ENCODE measurements around the gene MAPKAPK3.
A peak's percentile ranks its signal among the peaks of the same experiment; 100 is the strongest.

Gene MAPKAPK3

DNA sequence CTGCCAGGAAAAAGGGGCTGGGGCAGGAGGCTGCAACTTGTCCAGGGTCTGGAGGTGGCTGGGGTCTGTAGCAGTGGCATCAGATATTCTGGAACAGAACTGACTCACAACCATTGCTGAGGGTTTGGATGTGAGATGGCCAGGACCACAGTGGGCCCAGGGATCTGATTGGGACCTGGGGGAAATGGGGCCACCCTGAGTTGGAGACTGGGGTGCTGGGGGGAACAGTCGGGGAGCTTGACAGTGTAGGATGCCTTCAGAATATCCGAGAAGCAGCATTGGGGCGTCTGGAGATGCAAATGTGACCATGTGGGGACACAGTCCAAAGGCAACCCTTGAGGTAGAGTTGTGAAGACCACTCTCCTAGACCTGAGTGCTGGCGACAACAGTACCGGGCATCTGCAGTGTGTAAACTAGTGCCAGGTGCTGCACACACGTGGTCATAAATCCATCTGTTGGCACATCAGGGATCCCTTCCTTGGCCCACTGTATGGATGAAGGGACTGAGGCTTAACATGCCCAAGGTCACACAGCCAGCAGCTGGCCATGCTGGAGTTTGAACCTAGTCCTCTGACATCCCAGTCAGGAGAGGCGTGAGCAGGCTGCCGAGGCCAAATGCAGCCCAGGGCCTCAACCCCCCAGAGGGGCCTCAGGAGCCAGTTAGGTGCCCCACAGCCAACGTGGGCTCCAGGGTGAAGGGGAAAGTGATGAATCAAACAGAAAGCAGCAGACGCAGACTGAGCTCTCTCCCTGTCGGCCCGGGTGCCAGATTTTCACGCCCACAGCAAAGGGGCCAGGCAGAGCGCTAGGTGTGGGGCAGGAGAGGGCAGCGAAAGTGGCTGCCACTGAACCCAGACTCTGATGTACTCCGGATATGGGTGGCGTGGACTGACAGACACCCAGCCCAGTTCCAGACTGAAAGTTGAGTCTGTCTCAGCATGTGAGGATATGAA is 28.9 kb upstream of the MAPKAPK3 start:
- H3K27ac ChIP-seq (ENCODE audit: low read length): no peak overlapping the region

DNA sequence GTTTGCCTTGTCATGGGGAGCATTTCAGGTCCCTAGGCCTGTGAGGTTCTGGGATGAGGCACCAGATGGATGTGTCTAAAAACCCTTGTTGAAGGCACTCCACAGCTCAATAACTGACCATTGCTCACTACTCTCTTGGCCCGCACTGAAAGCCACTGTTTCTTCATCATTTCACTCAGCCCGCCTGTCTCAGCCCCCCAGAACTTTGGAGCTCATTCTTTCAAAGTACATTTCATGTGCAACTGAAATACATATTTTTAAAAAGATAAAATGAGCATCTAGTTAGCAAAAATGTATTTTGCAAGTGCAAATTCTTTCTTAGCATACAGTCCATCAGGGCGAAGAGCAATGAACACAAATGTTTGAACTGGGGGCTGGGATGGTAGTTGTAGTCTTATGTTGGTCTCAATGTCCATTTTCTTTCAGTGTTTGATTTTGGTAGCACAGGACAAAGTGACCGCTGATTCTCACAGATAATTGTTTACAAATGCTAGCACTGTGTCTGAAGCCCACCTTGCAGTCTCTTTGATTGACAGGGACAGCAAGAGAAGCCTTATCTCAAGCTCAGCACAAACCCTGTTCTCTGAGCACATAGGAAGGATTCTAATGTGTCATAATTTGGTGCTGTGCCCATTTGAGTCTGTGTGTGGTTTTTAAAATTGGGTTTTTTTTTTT is 28.1 kb upstream of the MAPKAPK3 start:
- H3K27me3 ChIP-seq (ENCODE audit: control insufficient read depth in 1 of 2, insufficient read depth in 2 of 2, low read length in 2 of 2): no peaks in the 10 kb centered on the region
- H3K4me1 ChIP-seq (ENCODE audit: control insufficient read depth, insufficient read depth, low read length): peaks cover 10% of the 10 kb centered on the region
- H3K36me3 ChIP-seq (ENCODE audit: control insufficient read depth in 2 of 2, insufficient read depth in 2 of 2, low read length in 2 of 2): peaks cover 0 to 2% of the 10 kb centered on the region in 2 donors
- H3K4me3 ChIP-seq (ENCODE audit: low read length in 2 of 2): no peak overlapping the region
- no peaks in the 10 kb centered on the region for H3K9me3 ChIP-seq (ENCODE audit: control insufficient read depth in 2 of 2, low read length in 2 of 2)
- no peak overlapping the region for H3K27ac ChIP-seq (ENCODE audit: low read length)
- H3K9ac ChIP-seq (ENCODE audit: low read length in 2 of 2): no peak overlapping the region

More for the DNA sequence above, 28.9 kb upstream of the MAPKAPK3 start:
- no peak overlapping the region for H3K4me3 ChIP-seq (ENCODE audit: low read length in 2 of 2)
- H3K4me1 ChIP-seq (ENCODE audit: control insufficient read depth, insufficient read depth, low read length): peaks cover 10% of the 10 kb centered on the region
- H3K9me3 ChIP-seq (ENCODE audit: control insufficient read depth in 2 of 2, low read length in 2 of 2): no peaks in the 10 kb centered on the region
- peaks cover 0 to 2% of the 10 kb centered on the region in 2 donors for H3K36me3 ChIP-seq (ENCODE audit: control insufficient read depth in 2 of 2, insufficient read depth in 2 of 2, low read length in 2 of 2)
- H3K9ac ChIP-seq (ENCODE audit: low read length in 2 of 2): no peak overlapping the region
- no peaks in the 10 kb centered on the region for H3K27me3 ChIP-seq (ENCODE audit: control insufficient read depth in 1 of 2, insufficient read depth in 2 of 2, low read length in 2 of 2)

DNA sequence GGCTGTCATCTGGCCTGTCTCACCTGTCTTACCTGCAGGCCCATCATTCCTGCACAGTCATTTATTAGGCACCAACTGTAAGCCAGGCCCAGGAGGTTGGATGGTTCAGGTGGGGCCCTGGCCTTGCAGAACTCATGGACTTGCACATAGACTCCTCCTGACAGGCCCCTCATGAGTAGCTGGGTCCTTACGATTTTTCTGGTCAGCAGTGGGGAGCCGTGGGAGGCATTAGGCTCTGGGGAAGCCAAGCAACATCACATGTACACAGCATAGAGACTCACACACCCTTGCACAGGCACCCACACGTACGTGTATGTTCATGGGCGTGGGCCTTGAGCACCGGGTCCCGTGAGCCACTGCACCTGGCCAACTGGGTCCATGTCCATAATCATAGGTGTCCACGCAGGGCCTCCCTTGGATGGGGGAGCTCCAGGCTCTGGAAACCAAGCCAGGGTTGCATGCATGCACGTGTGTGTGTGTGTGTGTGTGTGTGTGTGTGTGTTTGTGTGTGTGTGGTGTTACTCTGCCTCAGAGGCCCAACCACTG is 25.7 kb upstream of the MAPKAPK3 start:
- Histone ChIP-seq H3K9ac (ENCODE audit: low read length in 2 of 2) (no peak overlapping the region), H3K27ac (ENCODE audit: low read length) (no peak overlapping the region), H3K4me1 (ENCODE audit: control insufficient read depth, insufficient read depth, low read length) (peaks cover 15% of the 10 kb centered on the region)

DNA sequence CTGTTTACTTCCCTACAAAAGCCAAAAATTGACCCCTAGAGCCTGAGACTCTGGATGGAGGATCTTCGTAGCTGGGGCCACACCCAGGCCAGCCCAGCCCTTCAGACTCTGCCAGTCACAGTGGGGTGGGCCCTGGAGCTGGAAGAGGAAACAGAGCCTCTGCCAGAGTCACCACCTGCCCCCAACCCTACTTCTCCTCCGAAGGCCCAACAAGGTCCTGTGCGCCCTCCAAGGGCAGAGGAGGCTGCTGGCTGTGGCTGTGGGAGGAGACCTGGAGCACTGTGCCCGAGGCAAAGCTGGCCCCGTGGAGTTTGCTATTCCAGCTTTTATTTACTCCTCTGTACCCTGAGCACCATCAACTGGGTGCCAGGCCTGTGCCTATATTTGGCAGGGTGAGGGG is 24.4 kb upstream of the MAPKAPK3 start:
- H3K4me1 ChIP-seq (ENCODE audit: control insufficient read depth, insufficient read depth, low read length): peaks cover 15% of the 10 kb centered on the region

More for the DNA sequence above, 25.7 kb upstream of the MAPKAPK3 start:
- Histone ChIP-seq H3K9me3 (ENCODE audit: control insufficient read depth in 2 of 2, low read length in 2 of 2) (no peaks in the 10 kb centered on the region), H3K27me3 (ENCODE audit: control insufficient read depth in 1 of 2, insufficient read depth in 2 of 2, low read length in 2 of 2) (no peaks in the 10 kb centered on the region), H3K36me3 (ENCODE audit: control insufficient read depth in 2 of 2, insufficient read depth in 2 of 2, low read length in 2 of 2) (no peaks in the 10 kb centered on the region), H3K4me3 (ENCODE audit: low read length in 2 of 2) (no peak overlapping the region)

DNA sequence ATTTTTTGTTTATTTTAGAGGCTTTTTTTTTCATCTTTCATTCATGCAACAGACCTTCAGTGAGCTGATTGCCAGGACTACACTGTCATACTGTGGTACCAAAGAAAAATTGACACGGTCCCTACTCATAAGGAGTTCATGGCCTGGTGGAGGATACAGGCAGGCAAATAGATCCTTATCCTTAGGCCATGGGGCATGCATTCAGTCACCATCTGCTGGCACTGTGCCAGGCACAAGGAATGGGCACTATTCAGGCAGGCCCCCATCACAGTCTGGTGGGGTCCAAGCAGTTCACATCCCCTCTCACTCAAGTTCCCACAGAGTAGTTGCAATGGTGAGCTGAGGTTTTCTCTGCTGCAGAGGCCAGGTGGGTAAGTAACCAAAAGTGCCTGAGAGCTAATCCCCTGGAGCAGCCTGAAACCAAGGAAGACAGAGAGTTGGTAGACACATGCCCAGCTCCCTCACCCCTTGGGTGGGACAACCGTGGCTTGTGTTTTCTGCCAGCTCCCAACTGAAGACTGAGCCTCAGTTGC is 22.6 kb upstream of the MAPKAPK3 start:
- Histone ChIP-seq H3K4me3 (ENCODE audit: low read length in 2 of 2) (no peak overlapping the region), H3K4me1 (ENCODE audit: control insufficient read depth, insufficient read depth, low read length) (peaks cover 18% of the 10 kb centered on the region), H3K9me3 (ENCODE audit: control insufficient read depth in 2 of 2, low read length in 2 of 2) (no peaks in the 10 kb centered on the region), H3K27ac (ENCODE audit: low read length) (no peak overlapping the region), H3K9ac (ENCODE audit: low read length in 2 of 2) (no peak overlapping the region), H3K27me3 (ENCODE audit: control insufficient read depth in 1 of 2, insufficient read depth in 2 of 2, low read length in 2 of 2) (no peaks in the 10 kb centered on the region), H3K36me3 (ENCODE audit: control insufficient read depth in 2 of 2, insufficient read depth in 2 of 2, low read length in 2 of 2) (no peaks in the 10 kb centered on the region)

More for the DNA sequence above, 24.4 kb upstream of the MAPKAPK3 start:
- Histone ChIP-seq H3K36me3 (ENCODE audit: control insufficient read depth in 2 of 2, insufficient read depth in 2 of 2, low read length in 2 of 2) (no peaks in the 10 kb centered on the region), H3K9me3 (ENCODE audit: control insufficient read depth in 2 of 2, low read length in 2 of 2) (no peaks in the 10 kb centered on the region), H3K4me3 (ENCODE audit: low read length in 2 of 2) (no peak overlapping the region), H3K27me3 (ENCODE audit: control insufficient read depth in 1 of 2, insufficient read depth in 2 of 2, low read length in 2 of 2) (no peaks in the 10 kb centered on the region), H3K9ac (ENCODE audit: low read length in 2 of 2) (no peak overlapping the region), H3K27ac (ENCODE audit: low read length) (no peak overlapping the region)

DNA sequence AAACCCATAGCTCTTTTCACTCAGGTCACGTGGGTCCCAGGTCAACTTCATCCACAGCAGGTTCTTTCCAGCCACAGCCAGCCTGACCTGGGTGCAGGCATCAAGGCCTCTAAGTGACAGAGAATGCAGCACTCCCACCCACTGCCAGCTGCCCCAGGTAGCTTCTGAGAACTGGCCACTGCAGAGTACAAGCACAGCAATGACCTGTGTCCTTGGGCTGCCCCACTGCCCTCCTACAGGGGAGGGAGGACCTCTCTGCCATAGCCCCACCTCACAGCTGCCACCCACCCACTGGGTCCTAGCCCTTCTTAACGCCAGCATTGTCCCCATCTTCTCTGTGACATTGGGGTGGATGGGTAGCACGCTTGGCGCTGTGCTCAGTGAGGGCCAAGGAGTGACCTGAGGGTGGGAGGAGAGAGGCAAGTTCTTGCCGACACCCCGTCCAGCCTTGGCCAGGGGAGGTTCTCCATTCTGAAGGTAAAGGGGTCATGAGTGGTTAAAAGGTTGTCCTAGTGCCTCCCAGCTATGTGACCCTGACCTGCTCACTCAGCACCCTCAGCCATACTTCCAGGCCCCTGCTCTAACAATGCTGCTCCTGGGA is 17.7 kb upstream of the MAPKAPK3 start:
- H3K4me3 ChIP-seq (ENCODE audit: low read length in 2 of 2): no peak overlapping the region
- no peak overlapping the region for H3K9ac ChIP-seq (ENCODE audit: low read length in 2 of 2)
- H3K27me3 ChIP-seq (ENCODE audit: control insufficient read depth in 1 of 2, insufficient read depth in 2 of 2, low read length in 2 of 2): no peaks in the 10 kb centered on the region
- H3K9me3 ChIP-seq (ENCODE audit: control insufficient read depth in 2 of 2, low read length in 2 of 2): no peaks in the 10 kb centered on the region
- H3K27ac ChIP-seq (ENCODE audit: low read length): no peak overlapping the region
- H3K4me1 ChIP-seq (ENCODE audit: control insufficient read depth, insufficient read depth, low read length): peaks cover 44% of the 10 kb centered on the region
- H3K36me3 ChIP-seq (ENCODE audit: control insufficient read depth in 2 of 2, insufficient read depth in 2 of 2, low read length in 2 of 2): peaks cover 0 to 4% of the 10 kb centered on the region in 2 donors

DNA sequence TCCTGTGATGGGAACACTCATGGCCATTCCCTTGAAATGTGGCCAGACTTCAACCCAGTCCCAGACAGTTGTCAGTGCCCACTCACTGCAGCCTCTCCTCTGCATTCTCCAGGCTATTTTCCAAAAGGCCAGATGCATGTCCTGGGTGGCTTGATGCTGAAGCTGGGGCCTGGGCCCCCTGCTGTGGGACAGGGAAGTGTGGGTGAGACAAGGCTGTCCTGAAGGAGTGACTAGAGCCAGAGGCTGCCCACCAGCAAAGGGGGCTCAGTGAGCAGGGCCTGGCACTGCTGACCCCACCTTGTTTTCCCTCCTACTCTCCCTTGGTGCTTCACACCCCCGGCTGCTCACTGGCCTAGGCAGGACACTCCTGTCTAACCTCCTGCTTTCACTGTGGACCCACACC is 17.2 kb upstream of the MAPKAPK3 start:
- peak overlapping the region; percentile 73 to 78 for H3K9ac ChIP-seq (ENCODE audit: low read length in 2 of 2)

DNA sequence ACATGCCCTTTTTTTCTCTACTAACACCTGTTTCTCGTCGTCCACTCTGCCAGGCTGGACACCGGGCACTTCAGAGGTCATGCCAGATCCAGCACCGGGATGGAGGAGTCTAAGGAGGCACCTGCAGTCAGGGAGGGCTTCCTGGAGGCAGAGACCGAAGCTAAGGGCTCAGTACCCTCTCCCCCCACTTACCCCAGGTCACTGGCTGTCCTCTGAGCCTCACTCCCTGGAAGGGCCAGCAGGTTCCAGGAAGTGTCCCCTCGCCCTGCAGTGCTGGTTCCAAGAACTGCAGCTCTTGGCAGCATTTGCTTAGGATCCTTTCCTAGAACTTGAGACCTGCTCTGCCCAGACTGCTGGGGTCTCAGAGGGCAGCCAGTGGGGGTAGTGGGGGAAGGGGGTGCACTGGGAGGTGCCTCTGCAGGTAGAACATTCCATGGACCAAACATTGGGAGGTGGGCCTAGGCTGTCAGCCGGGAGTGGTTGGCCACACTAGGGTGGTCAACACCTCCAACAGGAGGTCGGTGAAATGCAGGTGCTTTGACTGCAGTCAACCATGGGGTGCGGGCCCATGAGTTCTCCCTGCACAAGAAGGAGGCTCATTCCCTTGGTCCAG is 16.7 kb upstream of the MAPKAPK3 start:
- peak overlapping the region; percentile 44 to 47 for H3K4me3 ChIP-seq (ENCODE audit: low read length in 2 of 2)
- H3K27me3 ChIP-seq (ENCODE audit: control insufficient read depth in 1 of 2, insufficient read depth in 2 of 2, low read length in 2 of 2): no peaks in the 10 kb centered on the region
- H3K27ac ChIP-seq (ENCODE audit: low read length): peak overlapping the region; percentile 99
- H3K4me1 ChIP-seq (ENCODE audit: control insufficient read depth, insufficient read depth, low read length): peaks cover 42% of the 10 kb centered on the region
- H3K9ac ChIP-seq (ENCODE audit: low read length in 2 of 2): peak overlapping the region; percentile 73 to 78
- H3K9me3 ChIP-seq (ENCODE audit: control insufficient read depth in 2 of 2, low read length in 2 of 2): no peaks in the 10 kb centered on the region
- H3K36me3 ChIP-seq (ENCODE audit: control insufficient read depth in 2 of 2, insufficient read depth in 2 of 2, low read length in 2 of 2): peaks cover 7 to 9% of the 10 kb centered on the region in 2 donors

More for the DNA sequence above, 17.2 kb upstream of the MAPKAPK3 start:
- H3K27me3 ChIP-seq (ENCODE audit: control insufficient read depth in 1 of 2, insufficient read depth in 2 of 2, low read length in 2 of 2): no peaks in the 10 kb centered on the region
- H3K9me3 ChIP-seq (ENCODE audit: control insufficient read depth in 2 of 2, low read length in 2 of 2): no peaks in the 10 kb centered on the region
- peaks cover 41% of the 10 kb centered on the region for H3K4me1 ChIP-seq (ENCODE audit: control insufficient read depth, insufficient read depth, low read length)
- H3K4me3 ChIP-seq (ENCODE audit: low read length in 2 of 2): peak overlapping the region in 1 of 2 donors; percentile 47
- peak overlapping the region; percentile 99 for H3K27ac ChIP-seq (ENCODE audit: low read length)
- peaks cover 3 to 7% of the 10 kb centered on the region in 2 donors for H3K36me3 ChIP-seq (ENCODE audit: control insufficient read depth in 2 of 2, insufficient read depth in 2 of 2, low read length in 2 of 2)

DNA sequence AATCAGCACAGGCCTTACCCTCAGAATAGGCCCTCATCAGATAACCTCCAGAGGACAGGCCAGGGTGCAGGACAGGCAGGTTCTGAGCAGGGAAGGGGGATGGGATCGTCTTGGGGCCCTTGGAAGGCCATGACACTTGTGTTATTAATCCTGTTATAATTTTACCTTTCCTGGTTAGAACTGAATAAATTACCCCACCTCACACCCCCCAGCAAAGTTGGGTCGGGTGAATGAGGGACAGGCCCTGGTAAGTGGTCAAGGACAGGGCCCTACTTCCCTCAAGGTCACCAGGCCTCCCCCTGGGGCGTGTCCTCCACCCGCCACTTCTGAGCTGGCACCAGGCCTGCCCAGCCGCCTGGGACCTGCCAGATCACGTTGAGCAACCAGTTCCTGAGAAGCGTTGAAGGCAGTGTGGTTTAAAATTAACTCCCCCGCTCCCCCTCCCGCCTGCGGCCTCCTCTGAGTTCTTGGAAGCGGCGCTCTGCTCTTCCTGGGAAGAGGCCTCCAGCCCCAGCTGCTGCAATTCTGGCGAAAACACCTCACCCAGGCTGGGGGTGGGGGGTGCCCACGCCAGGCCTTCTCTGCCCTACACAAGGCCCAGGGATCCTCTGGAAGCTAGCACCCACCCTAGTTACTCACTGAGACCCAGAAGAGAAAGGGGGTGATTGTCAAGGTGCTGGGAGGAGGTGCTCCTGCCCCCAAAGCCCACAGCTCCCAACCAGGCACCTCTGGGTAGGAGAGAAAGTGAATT is 15.9 kb upstream of the MAPKAPK3 start:
- Histone ChIP-seq H3K9ac (ENCODE audit: low read length in 2 of 2) (peak overlapping the region; percentile 78 to 88), H3K4me3 (ENCODE audit: low read length in 2 of 2) (peak overlapping the region; percentile 47 to 64), H3K4me1 (ENCODE audit: control insufficient read depth, insufficient read depth, low read length) (peaks cover 45% of the 10 kb centered on the region)

More for the DNA sequence above, 15.9 kb upstream of the MAPKAPK3 start:
- Histone ChIP-seq H3K36me3 (ENCODE audit: control insufficient read depth in 2 of 2, insufficient read depth in 2 of 2, low read length in 2 of 2) (peaks cover 9 to 12% of the 10 kb centered on the region in 2 donors), H3K9me3 (ENCODE audit: control insufficient read depth in 2 of 2, low read length in 2 of 2) (no peaks in the 10 kb centered on the region), H3K27me3 (ENCODE audit: control insufficient read depth in 1 of 2, insufficient read depth in 2 of 2, low read length in 2 of 2) (no peaks in the 10 kb centered on the region), H3K27ac (ENCODE audit: low read length) (peak overlapping the region; percentile 99)
